AG09309 (cell line): ENCODE data around the gene LRP3.
"Not testable (repeated sequence)": the region's sequence is repeated elsewhere in the genome, so short reads cannot be mapped to it uniquely, and the experiment has no call there.

ENCODE experiments used
- DNase-seq: peaks from one replicate; pipeline ENCODE4 v3.0.0-alpha.2; 2010; ENCODE audit warnings: low read depth
- H3K4me3 ChIP-seq: 2 replicates; pipeline ENCODE4 v1.5.1; 2011; ENCODE audit warnings: mild to moderate bottlenecking, low read depth, low read length, moderate library complexity; ENCODE audit not compliant: control insufficient read depth
- TF ChIP-seq, protein P1 (sequence below): IDR thresholded peaks from 2 replicates; pipeline ENCODE4 v1.5.1; 2011; ENCODE audit warnings: mild to moderate bottlenecking, low read depth, low read length, inconsistent platforms; ENCODE audit not compliant: insufficient read depth, control insufficient read depth; ENCODE audit errors: missing control alignments

LRP3 gene

DNA sequence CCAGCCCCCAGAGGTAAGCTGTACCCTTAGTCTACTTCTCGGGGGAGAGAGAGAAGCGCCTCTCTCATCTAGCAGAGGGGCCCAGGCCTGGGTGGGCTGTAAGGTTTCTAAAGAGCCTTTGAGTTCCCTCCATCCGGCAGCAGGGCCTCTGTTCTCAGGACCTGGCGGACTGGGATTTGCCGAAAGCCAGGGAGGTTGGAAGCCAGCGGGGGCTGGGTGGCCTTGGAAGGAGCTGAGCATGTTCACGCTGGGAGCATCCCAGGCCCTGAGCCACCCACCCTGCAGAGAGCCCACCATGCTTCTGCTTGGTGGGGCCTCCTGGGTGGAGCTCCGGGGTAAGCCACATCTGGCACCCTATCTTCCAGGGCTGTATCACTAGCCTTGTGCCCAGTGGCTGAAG is 23.8 kb downstream of the LRP3 start:
- TF ChIP-seq, protein P1, sequence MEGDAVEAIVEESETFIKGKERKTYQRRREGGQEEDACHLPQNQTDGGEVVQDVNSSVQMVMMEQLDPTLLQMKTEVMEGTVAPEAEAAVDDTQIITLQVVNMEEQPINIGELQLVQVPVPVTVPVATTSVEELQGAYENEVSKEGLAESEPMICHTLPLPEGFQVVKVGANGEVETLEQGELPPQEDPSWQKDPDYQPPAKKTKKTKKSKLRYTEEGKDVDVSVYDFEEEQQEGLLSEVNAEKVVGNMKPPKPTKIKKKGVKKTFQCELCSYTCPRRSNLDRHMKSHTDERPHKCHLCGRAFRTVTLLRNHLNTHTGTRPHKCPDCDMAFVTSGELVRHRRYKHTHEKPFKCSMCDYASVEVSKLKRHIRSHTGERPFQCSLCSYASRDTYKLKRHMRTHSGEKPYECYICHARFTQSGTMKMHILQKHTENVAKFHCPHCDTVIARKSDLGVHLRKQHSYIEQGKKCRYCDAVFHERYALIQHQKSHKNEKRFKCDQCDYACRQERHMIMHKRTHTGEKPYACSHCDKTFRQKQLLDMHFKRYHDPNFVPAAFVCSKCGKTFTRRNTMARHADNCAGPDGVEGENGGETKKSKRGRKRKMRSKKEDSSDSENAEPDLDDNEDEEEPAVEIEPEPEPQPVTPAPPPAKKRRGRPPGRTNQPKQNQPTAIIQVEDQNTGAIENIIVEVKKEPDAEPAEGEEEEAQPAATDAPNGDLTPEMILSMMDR: no peak
- H3K4me3 ChIP-seq: no peak overlapping the region
- no peak for DNase-seq

- TF ChIP-seq, protein P1: peak; percentile 12
- no peak for DNase-seq
- H3K4me3 ChIP-seq: no peak overlapping the region
These were observed 25.2 kb downstream of the LRP3 start for GRCh38 chr19:33219261-33219815.

GRCh38 chr19:33220115-33220514 is 26.0 kb downstream of the LRP3 start:
- DNase-seq: no peak
- H3K4me3 ChIP-seq: no peak overlapping the region
- TF ChIP-seq, protein P1: no peak

DNA sequence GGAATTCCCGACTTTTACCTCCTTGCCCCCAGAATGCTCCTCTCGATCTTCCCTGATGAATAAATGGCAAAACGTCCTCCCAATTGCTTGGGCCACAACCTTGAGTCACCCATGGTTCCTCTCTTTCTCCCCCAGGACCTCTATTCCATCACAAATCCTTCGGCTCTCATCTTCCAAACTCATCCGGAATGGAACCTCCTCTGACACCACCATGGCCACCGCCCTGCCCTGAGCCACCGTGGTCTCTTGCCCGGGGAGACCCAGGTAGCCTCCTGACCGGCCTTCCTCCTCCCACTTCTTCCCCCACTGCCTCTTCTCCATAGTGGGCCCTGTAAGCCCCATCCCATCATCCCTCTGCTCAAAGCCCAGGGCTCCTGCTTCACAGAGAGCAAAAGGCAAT is 26.6 kb downstream of the LRP3 start:
- no peak overlapping the region for H3K4me3 ChIP-seq
- DNase-seq: no peak
- TF ChIP-seq, protein P1: no peak

DNA sequence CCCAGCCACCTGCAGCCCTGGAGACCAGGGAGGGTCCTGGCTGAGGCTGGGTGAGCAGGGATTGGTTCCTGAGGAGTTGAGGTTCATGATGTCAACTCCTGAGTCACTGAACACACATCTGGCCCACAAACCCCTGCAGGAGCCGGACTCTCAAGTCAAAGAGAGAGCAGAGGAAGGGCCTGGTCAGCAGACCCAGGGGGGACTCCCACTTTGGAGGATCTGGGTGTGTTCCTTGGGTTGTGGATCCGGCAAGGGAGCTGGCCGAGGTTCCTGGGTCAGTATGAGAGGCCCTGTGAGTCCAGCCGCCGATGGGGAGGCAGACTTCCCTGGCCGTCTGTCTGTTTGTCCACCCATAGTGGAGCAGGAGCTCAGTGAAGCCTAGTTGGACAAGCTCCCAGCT is 27.5 kb downstream of the LRP3 start:
- H3K4me3 ChIP-seq: no peak overlapping the region
- no peak for DNase-seq
- TF ChIP-seq, protein P1: no peak

DNA sequence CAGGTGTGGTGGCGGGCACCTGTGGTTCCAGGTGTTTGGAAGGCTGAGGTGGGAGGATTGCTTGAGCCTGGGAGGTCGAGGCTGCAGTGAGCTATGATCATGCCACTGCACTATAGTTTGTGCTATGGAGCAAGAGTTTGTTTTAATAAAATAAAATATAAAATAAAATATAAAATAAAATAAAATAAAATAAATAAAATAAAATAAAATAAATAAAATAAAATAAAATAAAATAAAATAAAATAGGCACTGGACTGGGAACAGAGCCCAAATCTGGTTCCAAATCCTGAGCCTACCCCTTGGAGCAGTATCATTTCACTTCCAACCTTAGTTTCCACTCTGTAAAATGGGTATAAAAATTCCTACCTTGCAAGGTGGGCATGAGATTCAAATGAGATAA is 28.1 kb downstream of the LRP3 start:
- DNase-seq, H3K4me3 ChIP-seq: not testable (repeated sequence)

DNA sequence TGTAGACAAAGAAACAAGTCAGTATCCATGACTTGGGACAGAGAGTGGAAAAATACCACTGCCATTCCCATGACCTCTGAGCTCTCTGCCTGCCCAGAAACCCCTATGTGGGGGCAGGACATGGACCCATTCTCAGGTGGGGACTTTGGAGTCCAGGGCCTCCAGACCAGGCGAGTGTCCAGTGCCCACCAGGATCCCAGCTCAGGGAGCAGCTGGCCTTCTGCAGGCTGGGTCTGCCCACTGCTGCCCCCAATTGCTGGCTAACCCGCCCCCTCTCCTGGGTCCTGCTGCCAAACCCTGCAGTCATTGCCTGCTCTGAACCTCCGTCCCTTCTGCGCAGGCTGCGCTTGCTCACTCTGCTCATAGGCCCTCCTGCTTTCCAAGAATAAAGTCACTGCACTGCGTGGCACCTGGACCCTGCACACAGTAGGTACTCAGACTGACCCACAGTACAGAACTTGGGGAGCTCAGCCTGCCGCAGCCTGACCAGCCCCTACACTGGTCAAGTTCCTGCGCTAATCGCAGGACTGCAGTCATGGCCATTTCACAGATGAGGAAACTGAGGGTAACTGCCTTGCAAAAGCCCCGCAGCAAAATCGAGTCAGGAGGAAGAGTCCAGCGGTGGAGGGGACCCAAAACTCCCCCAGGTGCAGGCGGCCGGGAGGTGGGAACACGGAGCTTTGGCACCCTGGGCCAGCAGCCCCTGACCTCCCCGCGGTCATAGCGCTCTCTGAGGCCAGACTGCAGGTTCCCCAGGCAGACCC is 30.7 kb downstream of the LRP3 start:
- TF ChIP-seq, protein P1: no peak
- no peak for DNase-seq
- no peak overlapping the region for H3K4me3 ChIP-seq
